Fibroblast of lung (primary cell): ENCODE data around the gene MORF4L2. TPM values are rescaled to one million over a fixed set of nuclear protein-coding genes. Genes with fewer than 3 reads are reported as not detected.

Experiments
- DNase-seq, 2 donors: peaks; one replicate each; pipeline versions ENCODE4 v3.0.0 to v3.0.0-alpha.2; 2010; ENCODE audit warnings: low read depth in 2 of 2
- H2AFZ ChIP-seq: 2 replicates; pipeline ENCODE4 v1.5.1; 2012; ENCODE audit warnings: low read length, control low read depth, inconsistent platforms
- H3K27ac ChIP-seq: 2 replicates; pipeline ENCODE4 v1.5.1; 2011; ENCODE audit warnings: low read length, control low read depth; ENCODE audit not compliant: insufficient read depth
- H3K27me3 ChIP-seq: 2 replicates; pipeline ENCODE4 v1.5.1; 2011; ENCODE audit warnings: mild to moderate bottlenecking, low read length; ENCODE audit not compliant: control insufficient read depth, insufficient read depth
- H3K36me3 ChIP-seq: 2 replicates; pipeline ENCODE4 v1.5.1; 2011; ENCODE audit warnings: low read length; ENCODE audit not compliant: control insufficient read depth, insufficient read depth
- H3K4me1 ChIP-seq: 2 replicates; pipeline ENCODE4 v1.5.1; 2011; ENCODE audit warnings: low read length; ENCODE audit not compliant: control insufficient read depth, insufficient read depth; ENCODE audit errors: extremely low read depth
- H3K4me2 ChIP-seq: 2 replicates; pipeline ENCODE4 v1.5.1; 2011; ENCODE audit warnings: low read length, control low read depth; ENCODE audit not compliant: insufficient read depth; ENCODE audit errors: extremely low read depth
- H3K4me3 ChIP-seq, 4 experiments: fragments of 200-600 bp in 1 of 4; sonication (generic) in 1 of 4; replicated peaks in 1 of 4; 2 replicates each; pipeline ENCODE4 v1.5.1; 2011 to 2016; ENCODE audit warnings: low read length in 4 of 4, low read depth in 3 of 4, mild to moderate bottlenecking in 3 of 4, control low read depth in 2 of 4, inconsistent platforms in 1 of 4, mixed read lengths in 1 of 4; ENCODE audit not compliant: insufficient read depth in 1 of 4; ENCODE audit errors: control extremely low read depth in 1 of 4
- H3K79me2 ChIP-seq: 2 replicates; pipeline ENCODE4 v1.5.1; 2012; ENCODE audit warnings: mild to moderate bottlenecking, low read length, inconsistent platforms; ENCODE audit not compliant: control insufficient read depth, insufficient read depth
- H3K9ac ChIP-seq: 2 replicates; pipeline ENCODE4 v1.5.1; 2011; ENCODE audit warnings: mild to moderate bottlenecking, low read length, control low read depth; ENCODE audit not compliant: insufficient read depth
- H3K9me3 ChIP-seq: 2 replicates; pipeline ENCODE4 v1.5.1; 2012; ENCODE audit warnings: low read depth, low read length; ENCODE audit not compliant: control insufficient read depth, insufficient read depth
- H4K20me1 ChIP-seq: 2 replicates; pipeline ENCODE4 v1.5.1; 2011; ENCODE audit warnings: low read length; ENCODE audit not compliant: control insufficient read depth, insufficient read depth; ENCODE audit errors: extremely low read depth
- EZH2 ChIP-seq: IDR thresholded peaks from 2 replicates; pipeline ENCODE4 v1.5.1; 2012; ENCODE audit warnings: low read length, control low read depth, mild to moderate bottlenecking; ENCODE audit errors: missing control alignments
- polyA plus RNA-seq, 2 donors: library from polyadenylated mRNA; depleted of rRNA in 1 of 2; stranded (reverse) in 1 of 2; unstranded in 1 of 2; fragments of >200 nt; gene quantifications; 2 replicates each; pipeline ENCODE4 v1.2.1, GENCODE V29; 2011 to 2012; ENCODE audit warnings: missing spikeins in 1 of 2
- total RNA-seq: library from RNA; depleted of rRNA; stranded (reverse); fragments of >200 nt; gene quantifications from 2 replicates; pipeline ENCODE4 v1.2.1, GENCODE V29; 2014
- TF ChIP-seq, protein P1 (sequence below), 2 donors: IDR thresholded peaks in 1 of 2; conservative IDR thresholded peaks in 1 of 2; 1 replicate in 1 of 2; 2 replicates in 1 of 2; pipeline ENCODE4 v1.5.1; 2011 to 2012; ENCODE audit warnings: low read length in 2 of 2, control low read depth in 1 of 2, inconsistent platforms in 1 of 2, low read depth in 1 of 2, mild to moderate bottlenecking in 1 of 2

The MORF4L2 gene
- total and polyA plus RNA-seq, 2 donors (not counting 1 experiment from before 2014, with no cell fraction given): 353 to 948 TPM

DNA sequence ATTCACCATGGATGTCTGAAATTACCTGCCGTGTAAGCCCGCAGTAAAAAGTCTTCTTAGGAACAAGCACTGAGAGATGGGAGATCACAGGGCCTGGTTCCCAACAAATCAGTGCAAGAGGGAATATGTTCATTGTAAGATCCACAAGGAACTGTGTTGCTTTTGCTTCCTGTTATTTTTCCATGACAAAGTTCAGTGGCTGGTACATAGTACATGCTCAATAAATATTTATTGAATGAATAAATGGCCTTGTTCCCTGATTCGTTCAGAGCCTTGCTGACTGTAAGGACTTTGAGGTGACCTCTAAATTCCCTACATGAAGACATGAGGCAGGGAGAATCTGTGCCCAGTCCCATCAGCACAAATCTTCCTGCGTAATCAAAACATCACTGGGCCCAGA lies 31.6 kb upstream of the MORF4L2 start:
- Histone ChIP-seq H3K27ac (no peak overlapping the region), H3K4me1 (no peaks in the 10 kb centered on the region), H3K9ac (no peak overlapping the region), H3K4me2 (no peak overlapping the region), H3K27me3 (no peaks in the 10 kb centered on the region), H3K79me2 (no peaks in the 10 kb centered on the region), H2AFZ (no peak overlapping the region), H4K20me1 (no peaks in the 10 kb centered on the region), H3K9me3 (no peaks in the 10 kb centered on the region), H3K36me3 (no peaks in the 10 kb centered on the region), H3K4me3 (no peak overlapping the region)
- TF ChIP-seq EZH2: no peak
- TF ChIP-seq, protein P1, sequence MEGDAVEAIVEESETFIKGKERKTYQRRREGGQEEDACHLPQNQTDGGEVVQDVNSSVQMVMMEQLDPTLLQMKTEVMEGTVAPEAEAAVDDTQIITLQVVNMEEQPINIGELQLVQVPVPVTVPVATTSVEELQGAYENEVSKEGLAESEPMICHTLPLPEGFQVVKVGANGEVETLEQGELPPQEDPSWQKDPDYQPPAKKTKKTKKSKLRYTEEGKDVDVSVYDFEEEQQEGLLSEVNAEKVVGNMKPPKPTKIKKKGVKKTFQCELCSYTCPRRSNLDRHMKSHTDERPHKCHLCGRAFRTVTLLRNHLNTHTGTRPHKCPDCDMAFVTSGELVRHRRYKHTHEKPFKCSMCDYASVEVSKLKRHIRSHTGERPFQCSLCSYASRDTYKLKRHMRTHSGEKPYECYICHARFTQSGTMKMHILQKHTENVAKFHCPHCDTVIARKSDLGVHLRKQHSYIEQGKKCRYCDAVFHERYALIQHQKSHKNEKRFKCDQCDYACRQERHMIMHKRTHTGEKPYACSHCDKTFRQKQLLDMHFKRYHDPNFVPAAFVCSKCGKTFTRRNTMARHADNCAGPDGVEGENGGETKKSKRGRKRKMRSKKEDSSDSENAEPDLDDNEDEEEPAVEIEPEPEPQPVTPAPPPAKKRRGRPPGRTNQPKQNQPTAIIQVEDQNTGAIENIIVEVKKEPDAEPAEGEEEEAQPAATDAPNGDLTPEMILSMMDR (conservative IDR thresholded peaks at IDR 0.05 in 1 of 2, IDR thresholded peaks at IDR 0.05 in 1 of 2; ENCODE audit: low read depth in 1 of 2, low read length in 2 of 2): no peak
- DNase-seq: no peak

DNA sequence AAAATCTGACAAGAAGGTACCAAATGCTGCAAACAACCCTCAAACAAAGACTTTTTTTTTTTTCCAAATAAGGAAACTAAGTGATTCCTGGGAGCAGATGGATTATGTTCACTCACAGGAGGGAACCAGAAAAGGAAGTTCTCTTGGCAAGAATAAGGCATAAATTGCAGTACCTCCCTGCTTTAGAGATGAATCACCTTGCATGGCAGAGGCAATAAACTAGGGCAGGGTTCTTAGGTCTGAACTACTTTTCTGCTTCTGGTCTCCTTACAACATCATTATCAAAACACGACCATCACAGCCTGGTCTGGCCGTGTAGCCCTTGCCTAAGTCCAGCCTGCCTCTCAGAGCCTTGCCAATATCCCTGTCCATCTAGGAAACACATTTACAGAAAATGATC lies 30.5 kb upstream of the MORF4L2 start:
- H3K27me3 ChIP-seq: no peaks in the 10 kb centered on the region
- no peaks in the 10 kb centered on the region for H3K4me1 ChIP-seq
- no peak overlapping the region for H3K27ac ChIP-seq
- peak; percentile 89 to 98 for DNase-seq
- H3K9me3 ChIP-seq: no peaks in the 10 kb centered on the region
- no peaks in the 10 kb centered on the region for H3K36me3 ChIP-seq
- no peaks in the 10 kb centered on the region for H3K79me2 ChIP-seq
- H3K4me3 ChIP-seq: no peak overlapping the region
- no peaks in the 10 kb centered on the region for H4K20me1 ChIP-seq
- no peak overlapping the region for H2AFZ ChIP-seq
- H3K4me2 ChIP-seq: peak overlapping the region; percentile 7
- TF ChIP-seq, protein P1 (conservative IDR thresholded peaks at IDR 0.05 in 1 of 2, IDR thresholded peaks at IDR 0.05 in 1 of 2; ENCODE audit: low read depth in 1 of 2, low read length in 2 of 2): no peak
- no peak for TF ChIP-seq EZH2
- H3K9ac ChIP-seq: no peak overlapping the region

DNA sequence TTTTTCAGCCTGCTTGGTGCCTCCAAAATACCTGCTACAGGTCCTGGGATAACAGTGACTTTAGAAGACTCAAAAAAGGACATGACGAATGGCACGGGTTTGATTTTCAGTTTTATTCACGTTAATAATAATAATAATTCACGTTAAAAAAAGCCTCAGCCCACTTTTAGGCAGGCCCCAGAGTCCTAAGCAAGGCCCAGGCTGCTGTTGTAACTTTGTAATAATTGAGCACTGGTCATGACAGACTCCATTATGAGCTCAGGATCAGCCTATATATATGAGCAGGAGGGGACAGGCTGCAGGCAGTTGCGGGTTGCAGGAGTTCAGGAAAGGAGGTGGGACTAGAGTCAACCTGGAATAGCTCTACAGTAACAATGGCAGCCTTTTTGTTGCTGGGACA lies 24.1 kb upstream of the MORF4L2 start, which contains the start of gene TMEM31:
Gene TMEM31 (plus strand): TSS at position 301 of the 400 bp plus-strand sequence. CDS start 1,350 bp downstream, outside the sequence.
- H3K4me3 ChIP-seq: no peak within 1 kb of the TSS

More for the DNA sequence above, 24.1 kb upstream of the MORF4L2 start, which contains the start of gene TMEM31:
- TF ChIP-seq, protein P1 (conservative IDR thresholded peaks at IDR 0.05 in 1 of 2, IDR thresholded peaks at IDR 0.05 in 1 of 2; ENCODE audit: low read depth in 1 of 2, low read length in 2 of 2): no peak
- no peak for TF ChIP-seq EZH2
- Histone ChIP-seq H3K9me3 (no peaks in the 10 kb centered on the region), H3K79me2 (no peaks in the 10 kb centered on the region), H3K36me3 (no peaks in the 10 kb centered on the region), H2AFZ (no peak within 1 kb of the TSS), H3K9ac (no peak within 1 kb of the TSS), H3K4me2 (no peak within 1 kb of the TSS), H3K27ac (no peak within 1 kb of the TSS), H3K27me3 (no peaks in the 10 kb centered on the region), H3K4me1 (no peaks in the 10 kb centered on the region), H4K20me1 (no peaks in the 10 kb centered on the region)
- DNase-seq: no peak
